H9 (cell line): ENCODE results near the gene GANAB. TPM values are rescaled to one million over a fixed set of nuclear protein-coding genes. Genes with fewer than 3 reads are reported as not detected.

Experiments
- DNase-seq: peaks from one replicate; pipeline ENCODE4 v3.0.0-alpha.2; 2017
- H2AFZ ChIP-seq: one replicate; pipeline ENCODE4 v1.6.1; 2013; ENCODE audit warnings: mild to moderate bottlenecking, low read length, control low read depth, moderate library complexity
- H2AK5ac ChIP-seq: 2 replicates; pipeline ENCODE4 v1.6.1; 2013; ENCODE audit warnings: low read length, control low read depth, mixed read lengths; ENCODE audit not compliant: insufficient read length
- H2BK120ac ChIP-seq: one replicate; pipeline ENCODE4 v1.6.1; 2013; ENCODE audit warnings: low read depth, mild to moderate bottlenecking, low read length, control low read depth, inconsistent platforms; ENCODE audit not compliant: poor library complexity, severe bottlenecking
- H2BK12ac ChIP-seq: 2 replicates; pipeline ENCODE4 v1.6.1; 2013; ENCODE audit warnings: low read length, control low read depth, mixed read lengths, low read depth; ENCODE audit not compliant: insufficient read length
- H2BK15ac ChIP-seq: 2 replicates; pipeline ENCODE4 v1.6.1; 2013; ENCODE audit warnings: low read depth, low read length, control low read depth
- H2BK20ac ChIP-seq: one replicate; pipeline ENCODE4 v1.6.1; 2013; ENCODE audit warnings: low read depth, mild to moderate bottlenecking, low read length, control low read depth, inconsistent platforms; ENCODE audit not compliant: poor library complexity, severe bottlenecking
- H2BK5ac ChIP-seq: 2 replicates; pipeline ENCODE4 v1.6.1; 2013; ENCODE audit warnings: low read length, control low read depth, mixed read lengths; ENCODE audit not compliant: insufficient read length
- H3K14ac ChIP-seq: 2 replicates; pipeline ENCODE4 v1.6.1; 2013; ENCODE audit warnings: low read length, control low read depth; ENCODE audit not compliant: insufficient read depth
- H3K18ac ChIP-seq: 2 replicates; pipeline ENCODE4 v1.6.1; 2013; ENCODE audit warnings: low read depth, mild to moderate bottlenecking, mixed read lengths, low read length, control low read depth; ENCODE audit not compliant: insufficient read length
- H3K23ac ChIP-seq: 2 replicates; pipeline ENCODE4 v1.6.1; 2013; ENCODE audit warnings: low read length, control low read depth, mixed read lengths, low read depth; ENCODE audit not compliant: insufficient read length
- H3K23me2 ChIP-seq: 2 replicates; pipeline ENCODE4 v1.6.1; 2013; ENCODE audit warnings: low read depth, mild to moderate bottlenecking, mixed read lengths, low read length, control low read depth; ENCODE audit not compliant: insufficient read length, poor library complexity, severe bottlenecking
- H3K27ac ChIP-seq: 2 replicates; pipeline ENCODE4 v1.5.1; 2013; ENCODE audit warnings: low read length, control low read depth, mixed read lengths, low read depth; ENCODE audit not compliant: insufficient read length
- H3K27me3 ChIP-seq: 2 replicates; pipeline ENCODE4 v1.6.1; 2013; ENCODE audit warnings: low read length, control low read depth, inconsistent platforms; ENCODE audit not compliant: insufficient read depth
- H3K4ac ChIP-seq: 2 replicates; pipeline ENCODE4 v1.6.1; 2013; ENCODE audit warnings: low read depth, mild to moderate bottlenecking, control low read depth, inconsistent platforms, low read length, moderate library complexity
- H3K4me1 ChIP-seq: 2 replicates; pipeline ENCODE4 v1.6.1; 2013; ENCODE audit warnings: low read length, control low read depth, inconsistent platforms; ENCODE audit not compliant: insufficient read depth
- H3K4me2 ChIP-seq: 2 replicates; pipeline ENCODE4 v1.6.1; 2013; ENCODE audit warnings: low read length, control low read depth, mixed read lengths; ENCODE audit not compliant: insufficient read length, insufficient read depth
- H3K56ac ChIP-seq: 2 replicates; pipeline ENCODE4 v1.6.1; 2013; ENCODE audit warnings: low read depth, mild to moderate bottlenecking, mixed read lengths, low read length, control low read depth; ENCODE audit not compliant: insufficient read length
- H3K79me1 ChIP-seq: 2 replicates; pipeline ENCODE4 v1.6.1; 2013; ENCODE audit warnings: low read depth, mild to moderate bottlenecking, moderate library complexity, low read length, control low read depth, inconsistent platforms; ENCODE audit not compliant: insufficient read depth, poor library complexity, severe bottlenecking
- H3K79me2 ChIP-seq: 2 replicates; pipeline ENCODE4 v1.6.1; 2013; ENCODE audit warnings: low read length, control low read depth, inconsistent platforms; ENCODE audit not compliant: insufficient read depth
- H3K9ac ChIP-seq: 2 replicates; pipeline ENCODE4 v1.6.1; 2013; ENCODE audit warnings: low read length, control low read depth, mixed read lengths; ENCODE audit not compliant: insufficient read length; ENCODE audit errors: extremely low read depth
- H3K9me3 ChIP-seq: one replicate; pipeline ENCODE4 v1.6.1; 2013; ENCODE audit warnings: low read depth, low read length, inconsistent platforms; ENCODE audit not compliant: control insufficient read depth
- H3T11ph ChIP-seq: one replicate; pipeline ENCODE4 v1.6.1; 2013; ENCODE audit warnings: mild to moderate bottlenecking, low read length, control low read depth, inconsistent platforms
- H4K20me1 ChIP-seq: one replicate; pipeline ENCODE4 v1.6.1; 2013; ENCODE audit not compliant: control insufficient read depth, insufficient read length, insufficient read depth
- H4K5ac ChIP-seq: 2 replicates; pipeline ENCODE4 v1.6.1; 2013; ENCODE audit warnings: low read depth, mild to moderate bottlenecking, mixed read lengths, low read length, control low read depth; ENCODE audit not compliant: insufficient read length
- H4K8ac ChIP-seq: replicated peaks from 2 replicates; pipeline ENCODE4 v1.6.1; 2013; ENCODE audit warnings: low read length, control low read depth, mixed read lengths, low read depth; ENCODE audit not compliant: insufficient read length
- H4K91ac ChIP-seq: 2 replicates; pipeline ENCODE4 v1.6.1; 2013; ENCODE audit warnings: low read depth, mild to moderate bottlenecking, moderate library complexity, mixed read lengths, low read length, control low read depth; ENCODE audit not compliant: insufficient read length
- H3K27ac Mint-ChIP-seq, 3 experiments: 2 replicates in 2 of 3; 3 replicates in 1 of 3; pipeline ENCODE4 v1.8.0; 2020 to 2021; ENCODE audit warnings: mixed read lengths in 3 of 3, mild to moderate bottlenecking in 1 of 3, moderate library complexity in 1 of 3
- H3K27me3 Mint-ChIP-seq: 2 replicates; pipeline ENCODE4 v1.8.0; 2021; ENCODE audit warnings: low read depth, mild to moderate bottlenecking, moderate library complexity, mixed read lengths
- H3K36me3 Mint-ChIP-seq, 3 experiments: 2 replicates in 2 of 3; 3 replicates in 1 of 3; pipeline ENCODE4 v1.8.0; 2020 to 2021; ENCODE audit warnings: low read depth in 3 of 3, mixed read lengths in 3 of 3; ENCODE audit not compliant: insufficient read depth in 1 of 3
- H3K4me1 Mint-ChIP-seq, 2 experiments: 2 replicates each; pipeline ENCODE4 v1.8.0; 2020; ENCODE audit warnings: mixed read lengths in 2 of 2
- H3K4me3 Mint-ChIP-seq, 2 experiments: 2 replicates in 1 of 2; 3 replicates in 1 of 2; pipeline ENCODE4 v1.8.0; 2020 to 2021; ENCODE audit warnings: mild to moderate bottlenecking in 2 of 2, mixed read lengths in 2 of 2, moderate library complexity in 1 of 2
- H3K9me3 Mint-ChIP-seq, 2 experiments: 2 replicates in 1 of 2; 3 replicates in 1 of 2; pipeline ENCODE4 v1.8.0; 2020; ENCODE audit warnings: mild to moderate bottlenecking in 2 of 2, mixed read lengths in 2 of 2, moderate library complexity in 1 of 2
- CTCF ChIP-seq: fragments of 200-600 bp; sonication (generic); conservative IDR thresholded peaks from 3 replicates; pipeline ENCODE4 v1.8.0; 2021; ENCODE audit warnings: antibody characterized with exemption, mild to moderate bottlenecking
- WGBS: extraction: QIAGEN DNeasy Blood & Tissue Kit; methylation state at CpG from one replicate; pipeline ENCODE4 v1.1.7; 2013; ENCODE audit warnings: missing lambda C conversion rate, low lambda C conversion rate, mixed read lengths; ENCODE audit not compliant: insufficient read length; ENCODE audit errors: extremely low coverage; 5-methylcytosine and 5-hydroxymethylcytosine counted together
- total RNA-seq: library from RNA; stranded (reverse); gene quantifications from 2 replicates; pipeline ENCODE4 v1.2.1, GENCODE V29; 2021

Gene GANAB
- total RNA-seq, 1 experiment from 2014 or later, result 387 TPM

- Histone ChIP-seq H3K79me1 (peaks cover 8% of the 10 kb centered on the region), H3K9me3 (no peaks in the 10 kb centered on the region), H4K91ac (no peak overlapping the region), H2BK20ac (no peak overlapping the region), H4K8ac (no peak overlapping the region), H3K9ac (no peak overlapping the region), H2BK120ac (no peak overlapping the region), H4K5ac (no peak overlapping the region), H2BK15ac (no peak overlapping the region), H3K14ac (no peak overlapping the region), H3T11ph (no peak overlapping the region), H3K4me2 (no peak overlapping the region), H3K4ac (no peak overlapping the region), H3K18ac (no peak overlapping the region), H2BK5ac (no peak overlapping the region), H3K27me3 (no peaks in the 10 kb centered on the region), H3K23me2 (peaks cover 13% of the 10 kb centered on the region), H2AK5ac (no peak overlapping the region), H3K23ac (no peak overlapping the region), H2BK12ac (no peak overlapping the region), H3K4me1 (no peaks in the 10 kb centered on the region), H2AFZ (no peak overlapping the region), H4K20me1 (no peaks in the 10 kb centered on the region), H3K79me2 (peaks cover 12% of the 10 kb centered on the region; the same call in 1 of the 2 replicates), H3K56ac (no peak overlapping the region), H3K27ac (no peak overlapping the region)
- H3K36me3 Mint-ChIP-seq, result peaks cover 32 to 63% (median 56%) of the 10 kb centered on the region in 3 experiments
- H3K27me3 Mint-ChIP-seq, result no peaks in the 10 kb centered on the region
- TF ChIP-seq CTCF, result no peak
- no peaks in the 10 kb centered on the region for H3K9me3 Mint-ChIP-seq
- no peak for DNase-seq
- peak overlapping the region; percentile 72 to 99; a peak in 3 of 5 replicates for H3K4me3 Mint-ChIP-seq
- WGBS, result no CpG with 5 or more reads among the region's 14 CpGs
- H3K4me1 Mint-ChIP-seq, result peaks cover 31 to 36% of the 10 kb centered on the region in 2 experiments
- H3K27ac Mint-ChIP-seq, result peak overlapping the region in 1 of 3 experiments; percentile 2; a peak in 2 of 7 replicates
These were observed 70.6 kb downstream of the GANAB start for GRCh38 chr11:62575837-62576236.
